OCI-LY1 (cell line): ENCODE results near the gene BDKRB1.

ENCODE experiments used
- H2AFZ ChIP-seq: fragments of 200-600 bp; sonication (generic), shearing (Covaris generic); 2 replicates; pipeline ENCODE4 v1.6.0; 2014; ENCODE audit warnings: antibody characterized with exemption, mild to moderate bottlenecking, low read length
- H3F3A ChIP-seq: fragments of 200-600 bp; sonication (generic), shearing (Covaris generic); 2 replicates; pipeline ENCODE4 v1.6.0; 2014; ENCODE audit warnings: mild to moderate bottlenecking, antibody characterized with exemption, low read length, moderate library complexity; ENCODE audit not compliant: insufficient read depth
- H3K27ac ChIP-seq: fragments of 200-600 bp; sonication (generic); 2 replicates; pipeline ENCODE4 v1.5.1; 2014; ENCODE audit warnings: low read length, mixed run types, mild to moderate bottlenecking, low read depth; ENCODE audit not compliant: poor library complexity, severe bottlenecking
- H3K27me3 ChIP-seq: fragments of 200-600 bp; sonication (generic); 2 replicates; pipeline ENCODE4 v1.6.0; 2014; ENCODE audit warnings: antibody characterized with exemption, mild to moderate bottlenecking, low read length, moderate library complexity; ENCODE audit not compliant: insufficient read depth
- H3K36me3 ChIP-seq: fragments of 200-600 bp; sonication (generic); 2 replicates; pipeline ENCODE4 v1.6.1; 2014; ENCODE audit warnings: mild to moderate bottlenecking, antibody characterized with exemption, low read length, moderate library complexity, mixed read lengths; ENCODE audit not compliant: insufficient read depth
- H3K4me1 ChIP-seq: fragments of 200-600 bp; sonication (generic); 2 replicates; pipeline ENCODE4 v1.5.1; 2014; ENCODE audit warnings: mild to moderate bottlenecking, low read length, moderate library complexity; ENCODE audit not compliant: insufficient read depth, severe bottlenecking
- H3K4me2 ChIP-seq: fragments of 200-600 bp; sonication (generic), shearing (Covaris generic); 2 replicates; pipeline ENCODE4 v1.6.1; 2014; ENCODE audit warnings: low read length
- H3K4me3 ChIP-seq: fragments of 200-600 bp; sonication (generic); 2 replicates; pipeline ENCODE4 v1.5.1; 2014; ENCODE audit warnings: low read length, low read depth, mild to moderate bottlenecking, mixed read lengths; ENCODE audit not compliant: poor library complexity, severe bottlenecking
- H3K79me2 ChIP-seq: fragments of 200-600 bp; shearing (Covaris generic); 2 replicates; pipeline ENCODE4 v1.6.1; 2016; ENCODE audit warnings: mixed run types, low read length, mixed read lengths; ENCODE audit not compliant: insufficient read depth
- H3K9ac ChIP-seq: fragments of 200-600 bp; sonication (generic), shearing (Covaris generic); 2 replicates; pipeline ENCODE4 v1.6.1; 2014; ENCODE audit warnings: mild to moderate bottlenecking, low read length, mixed read lengths
- H3K9me2 ChIP-seq: fragments of 200-600 bp; sonication (generic), shearing (Covaris generic); 2 replicates; pipeline ENCODE4 v1.6.1; 2014; ENCODE audit warnings: low read depth, mild to moderate bottlenecking, low read length, mixed read lengths
- H3K9me3 ChIP-seq: fragments of 200-600 bp; shearing (Covaris generic); 2 replicates; pipeline ENCODE4 v1.6.1; 2014; ENCODE audit warnings: low read length, mixed read lengths
- H4K20me1 ChIP-seq: fragments of 200-600 bp; sonication (generic), shearing (Covaris generic); 2 replicates; pipeline ENCODE4 v1.6.0; 2016; ENCODE audit warnings: mild to moderate bottlenecking, low read length; ENCODE audit not compliant: insufficient read depth
- EZH2 ChIP-seq: fragments of 200-600 bp; sonication (generic), shearing (Covaris generic); IDR thresholded peaks from 2 replicates; pipeline ENCODE4 v1.8.0; 2017; ENCODE audit warnings: borderline replicate concordance, mixed run types, mild to moderate bottlenecking, antibody characterized with exemption, low read length, moderate library complexity, mixed read lengths
- TF ChIP-seq, protein P1 (sequence below): fragments of 200-600 bp; sonication (generic), shearing (Covaris generic); IDR thresholded peaks from 2 replicates; pipeline ENCODE4 v1.5.1; 2017; ENCODE audit warnings: mild to moderate bottlenecking, antibody characterized with exemption, low read length, moderate library complexity, mixed read lengths

BDKRB1 gene

DNA sequence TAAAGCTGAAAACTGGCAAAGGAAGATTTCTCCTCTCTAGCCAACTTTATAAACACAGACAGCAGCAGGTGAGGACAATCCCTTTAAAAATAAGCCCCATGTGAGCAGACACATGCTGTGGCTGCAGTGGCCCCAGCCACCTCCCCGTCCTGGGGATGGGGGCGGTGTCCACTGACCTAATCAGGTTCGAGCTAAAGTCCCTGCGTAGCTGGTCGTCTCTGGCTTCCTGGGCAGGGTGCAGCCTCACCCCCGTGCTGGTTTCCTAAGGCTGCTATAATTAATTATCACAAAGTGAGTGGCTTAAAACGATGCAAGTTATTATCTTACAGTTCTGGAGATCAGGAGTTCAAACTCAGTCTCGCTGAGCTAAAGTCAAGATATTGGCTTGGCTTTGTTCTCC, 1.0 kb downstream of the BDKRB1 start:
- H2AFZ ChIP-seq, result no peak overlapping the region
- no peaks in the 10 kb centered on the region for H3K79me2 ChIP-seq
- no peaks in the 10 kb centered on the region for H3K9me2 ChIP-seq
- H3K36me3 ChIP-seq, result no peaks in the 10 kb centered on the region
- no peaks in the 10 kb centered on the region for H3K27me3 ChIP-seq
- H4K20me1 ChIP-seq, result no peaks in the 10 kb centered on the region
- H3K4me3 ChIP-seq, result no peak overlapping the region
- H3K9me3 ChIP-seq, result no peaks in the 10 kb centered on the region
- H3F3A ChIP-seq, result no peaks in the 10 kb centered on the region
- H3K4me2 ChIP-seq, result no peak overlapping the region
- no peak overlapping the region for H3K27ac ChIP-seq
- H3K4me1 ChIP-seq, result no peaks in the 10 kb centered on the region
- no peak overlapping the region for H3K9ac ChIP-seq
- TF ChIP-seq, protein P1, sequence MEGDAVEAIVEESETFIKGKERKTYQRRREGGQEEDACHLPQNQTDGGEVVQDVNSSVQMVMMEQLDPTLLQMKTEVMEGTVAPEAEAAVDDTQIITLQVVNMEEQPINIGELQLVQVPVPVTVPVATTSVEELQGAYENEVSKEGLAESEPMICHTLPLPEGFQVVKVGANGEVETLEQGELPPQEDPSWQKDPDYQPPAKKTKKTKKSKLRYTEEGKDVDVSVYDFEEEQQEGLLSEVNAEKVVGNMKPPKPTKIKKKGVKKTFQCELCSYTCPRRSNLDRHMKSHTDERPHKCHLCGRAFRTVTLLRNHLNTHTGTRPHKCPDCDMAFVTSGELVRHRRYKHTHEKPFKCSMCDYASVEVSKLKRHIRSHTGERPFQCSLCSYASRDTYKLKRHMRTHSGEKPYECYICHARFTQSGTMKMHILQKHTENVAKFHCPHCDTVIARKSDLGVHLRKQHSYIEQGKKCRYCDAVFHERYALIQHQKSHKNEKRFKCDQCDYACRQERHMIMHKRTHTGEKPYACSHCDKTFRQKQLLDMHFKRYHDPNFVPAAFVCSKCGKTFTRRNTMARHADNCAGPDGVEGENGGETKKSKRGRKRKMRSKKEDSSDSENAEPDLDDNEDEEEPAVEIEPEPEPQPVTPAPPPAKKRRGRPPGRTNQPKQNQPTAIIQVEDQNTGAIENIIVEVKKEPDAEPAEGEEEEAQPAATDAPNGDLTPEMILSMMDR, result no peak
- no peak for TF ChIP-seq EZH2

DNA sequence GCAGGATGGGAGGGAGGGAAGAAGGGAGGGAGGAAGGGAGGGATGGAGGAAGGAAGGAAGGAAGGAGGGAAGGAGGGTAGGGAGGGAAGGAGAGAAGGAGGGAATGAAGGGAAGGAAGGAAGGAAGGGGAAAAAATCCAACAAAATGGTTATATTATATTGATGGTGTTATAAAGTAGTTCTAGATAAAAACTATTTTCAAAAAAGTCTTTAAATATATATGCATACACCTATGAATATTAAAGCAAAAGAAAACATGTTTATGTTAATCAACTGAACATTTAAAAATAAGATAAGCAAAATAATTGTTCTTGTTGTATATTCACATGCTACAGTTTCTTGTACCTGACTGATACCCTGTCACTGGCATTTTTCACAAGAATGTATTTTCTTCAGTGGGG, 1.9 kb downstream of the BDKRB1 start:
- no peaks in the 10 kb centered on the region for H3K36me3 ChIP-seq
- H3F3A ChIP-seq, result no peaks in the 10 kb centered on the region
- no peak overlapping the region for H3K27ac ChIP-seq
- no peak overlapping the region for H3K4me3 ChIP-seq
- TF ChIP-seq, protein P1, result no peak
- TF ChIP-seq EZH2, result no peak
- H2AFZ ChIP-seq, result no peak overlapping the region
- H3K79me2 ChIP-seq, result no peaks in the 10 kb centered on the region
- no peaks in the 10 kb centered on the region for H3K9me3 ChIP-seq
- no peak overlapping the region for H3K4me2 ChIP-seq
- no peaks in the 10 kb centered on the region for H3K27me3 ChIP-seq
- H3K9ac ChIP-seq, result no peak overlapping the region
- H3K4me1 ChIP-seq, result no peaks in the 10 kb centered on the region
- no peaks in the 10 kb centered on the region for H3K9me2 ChIP-seq
- no peaks in the 10 kb centered on the region for H4K20me1 ChIP-seq

DNA sequence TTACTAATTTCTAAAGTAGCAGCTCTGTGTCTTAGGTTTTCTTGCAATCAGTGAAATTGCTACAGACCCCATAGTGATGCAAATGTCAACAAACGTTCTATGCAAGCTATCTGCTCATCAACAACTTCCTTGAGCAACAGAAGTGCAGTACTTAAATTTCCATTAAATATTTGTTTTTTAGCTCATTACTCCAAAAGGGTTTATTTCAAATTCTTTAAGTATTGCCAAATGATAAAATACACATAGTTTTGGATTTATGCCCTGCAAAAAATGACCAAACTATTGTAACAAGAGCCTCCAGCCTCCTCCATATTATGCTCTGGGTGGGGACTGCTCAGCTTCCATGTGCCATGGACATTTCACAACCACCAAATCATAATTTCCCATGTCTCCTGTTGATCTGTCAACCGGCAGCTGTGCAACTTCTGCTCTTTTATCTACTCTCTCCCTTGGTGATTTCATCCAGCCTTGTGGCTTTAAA, 4.4 kb downstream of the BDKRB1 start:
- H3K9me3 ChIP-seq, result no peaks in the 10 kb centered on the region
- H4K20me1 ChIP-seq, result no peaks in the 10 kb centered on the region
- no peaks in the 10 kb centered on the region for H3F3A ChIP-seq
- H3K9me2 ChIP-seq, result no peaks in the 10 kb centered on the region
- H3K4me2 ChIP-seq, result no peak overlapping the region
- H3K4me1 ChIP-seq, result no peaks in the 10 kb centered on the region
- H3K9ac ChIP-seq, result no peak overlapping the region
- H3K36me3 ChIP-seq, result no peaks in the 10 kb centered on the region
- H3K27ac ChIP-seq, result no peak overlapping the region
- H3K27me3 ChIP-seq, result no peaks in the 10 kb centered on the region
- H3K4me3 ChIP-seq, result no peak overlapping the region
- no peak overlapping the region for H2AFZ ChIP-seq
- H3K79me2 ChIP-seq, result no peaks in the 10 kb centered on the region
- TF ChIP-seq, protein P1, result no peak
- TF ChIP-seq EZH2, result no peak
